MM.1S (cell line): ENCODE measurements around the gene MED15.

Experiments used
- EZH2 ChIP-seq: fragments of 300-600 bp; sonication (generic); optimal IDR thresholded peaks from 2 replicates; pipeline ENCODE3; 2017; ENCODE audit warnings: low read depth, mild to moderate bottlenecking, antibody characterized with exemption, low read length, mixed read lengths
- EZH2phosphoT487 ChIP-seq: fragments of 300-600 bp; sonication (generic); IDR thresholded peaks from 2 replicates; pipeline ENCODE4 v1.6.1; 2018; ENCODE audit warnings: antibody characterized with exemption, low read length
- TF ChIP-seq, protein P1 (sequence below): fragments of 300-600 bp; sonication (generic); IDR thresholded peaks from 2 replicates; pipeline ENCODE4 v1.5.1; 2016; ENCODE audit warnings: antibody characterized with exemption, low read length, mixed read lengths

DNA sequence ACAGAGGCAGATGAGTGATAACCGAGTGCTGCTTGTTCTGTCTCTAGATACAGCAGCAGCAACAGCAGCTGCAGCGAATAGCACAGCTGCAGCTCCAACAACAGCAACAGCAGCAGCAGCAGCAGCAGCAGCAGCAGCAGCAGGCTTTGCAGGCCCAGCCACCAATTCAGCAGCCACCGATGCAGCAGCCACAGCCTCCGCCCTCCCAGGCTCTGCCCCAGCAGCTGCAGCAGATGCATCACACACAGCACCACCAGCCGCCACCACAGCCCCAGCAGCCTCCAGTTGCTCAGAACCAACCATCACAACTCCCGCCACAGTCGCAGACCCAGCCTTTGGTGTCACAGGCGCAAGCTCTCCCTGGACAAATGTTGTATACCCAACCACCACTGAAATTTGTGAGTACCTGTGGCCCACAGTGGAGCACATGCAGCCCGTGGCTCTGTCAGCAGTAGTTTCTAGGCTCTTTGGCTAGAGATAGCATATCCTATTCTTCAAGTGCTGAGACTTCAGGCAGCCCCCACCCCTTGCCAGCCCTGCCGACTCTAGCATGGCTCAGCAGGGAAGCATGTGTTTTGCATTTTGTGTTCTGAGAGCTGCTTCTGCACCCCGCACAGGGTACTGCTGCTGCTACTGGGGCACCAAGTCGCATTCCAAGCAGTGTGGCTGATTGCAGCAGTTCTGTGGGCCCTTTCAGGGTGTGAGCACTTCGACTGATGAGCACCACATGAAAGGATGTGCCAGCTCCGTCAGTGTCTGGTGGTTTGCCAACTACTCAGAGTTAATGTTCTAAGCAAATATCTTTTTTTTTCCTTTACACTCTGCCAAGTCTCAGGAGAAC, 59.2 kb downstream of the MED15 start:
- TF ChIP-seq, protein P1, sequence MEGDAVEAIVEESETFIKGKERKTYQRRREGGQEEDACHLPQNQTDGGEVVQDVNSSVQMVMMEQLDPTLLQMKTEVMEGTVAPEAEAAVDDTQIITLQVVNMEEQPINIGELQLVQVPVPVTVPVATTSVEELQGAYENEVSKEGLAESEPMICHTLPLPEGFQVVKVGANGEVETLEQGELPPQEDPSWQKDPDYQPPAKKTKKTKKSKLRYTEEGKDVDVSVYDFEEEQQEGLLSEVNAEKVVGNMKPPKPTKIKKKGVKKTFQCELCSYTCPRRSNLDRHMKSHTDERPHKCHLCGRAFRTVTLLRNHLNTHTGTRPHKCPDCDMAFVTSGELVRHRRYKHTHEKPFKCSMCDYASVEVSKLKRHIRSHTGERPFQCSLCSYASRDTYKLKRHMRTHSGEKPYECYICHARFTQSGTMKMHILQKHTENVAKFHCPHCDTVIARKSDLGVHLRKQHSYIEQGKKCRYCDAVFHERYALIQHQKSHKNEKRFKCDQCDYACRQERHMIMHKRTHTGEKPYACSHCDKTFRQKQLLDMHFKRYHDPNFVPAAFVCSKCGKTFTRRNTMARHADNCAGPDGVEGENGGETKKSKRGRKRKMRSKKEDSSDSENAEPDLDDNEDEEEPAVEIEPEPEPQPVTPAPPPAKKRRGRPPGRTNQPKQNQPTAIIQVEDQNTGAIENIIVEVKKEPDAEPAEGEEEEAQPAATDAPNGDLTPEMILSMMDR = no peak
- TF ChIP-seq EZH2 = no peak
- TF ChIP-seq EZH2phosphoT487 = no peak
